Osteoblast (primary cell): Measurements from ENCODE around the gene SIL1. TPM values are rescaled to one million over a fixed set of nuclear protein-coding genes. Genes with fewer than 3 reads are reported as not detected.
"Not testable (repeated sequence)": the region's sequence is repeated elsewhere in the genome, so short reads cannot be mapped to it uniquely, and the experiment has no call there.

ENCODE experiments used
- DNase-seq: peaks from one replicate; pipeline ENCODE4 v3.0.0; 2011; ENCODE audit warnings: low spot score, mixed read lengths; ENCODE audit not compliant: insufficient read length; ENCODE audit errors: missing footprints
- H2AFZ ChIP-seq: 2 replicates; pipeline ENCODE4 v1.6.0; 2011; ENCODE audit warnings: mild to moderate bottlenecking, low read length
- H3K27ac ChIP-seq: 2 replicates; pipeline ENCODE4 v1.5.1; 2011; ENCODE audit warnings: mild to moderate bottlenecking, low read depth, low read length, moderate library complexity
- H3K27me3 ChIP-seq: 2 replicates; pipeline ENCODE4 v1.6.0; 2012; ENCODE audit warnings: mild to moderate bottlenecking, control low read depth, inconsistent platforms, low read length, moderate library complexity; ENCODE audit not compliant: insufficient read depth
- H3K36me3 ChIP-seq: 2 replicates; pipeline ENCODE4 v1.5.1; 2011; ENCODE audit warnings: mild to moderate bottlenecking, low read length, control low read depth, moderate library complexity; ENCODE audit not compliant: insufficient read depth
- H3K4me1 ChIP-seq: 2 replicates; pipeline ENCODE4 v1.5.1; 2011; ENCODE audit warnings: mild to moderate bottlenecking, low read length, control low read depth, moderate library complexity; ENCODE audit not compliant: insufficient read depth
- H3K4me2 ChIP-seq: 2 replicates; pipeline ENCODE4 v1.6.0; 2011; ENCODE audit warnings: mild to moderate bottlenecking, low read length; ENCODE audit not compliant: insufficient read depth
- H3K4me3 ChIP-seq: fragments of 200-600 bp; sonication (generic); 3 replicates; pipeline ENCODE4 v1.5.1; 2012; ENCODE audit warnings: mild to moderate bottlenecking, low read length, inconsistent platforms; ENCODE audit not compliant: insufficient read depth
- H3K79me2 ChIP-seq: 2 replicates; pipeline ENCODE4 v1.6.0; 2012; ENCODE audit warnings: mild to moderate bottlenecking, low read length, control low read depth, inconsistent platforms; ENCODE audit not compliant: insufficient read depth
- H3K9me3 ChIP-seq: 2 replicates; pipeline ENCODE4 v1.5.1; 2011; ENCODE audit warnings: low read depth, low read length, control low read depth
- H4K20me1 ChIP-seq: 2 replicates; pipeline ENCODE4 v1.6.0; 2012; ENCODE audit warnings: mild to moderate bottlenecking, low read length, control low read depth; ENCODE audit not compliant: insufficient read depth
- CTCF ChIP-seq: IDR thresholded peaks from 2 replicates; pipeline ENCODE4 v1.5.1; 2011; ENCODE audit warnings: mild to moderate bottlenecking, low read depth, low read length, moderate library complexity; ENCODE audit errors: extremely low read depth
- total RNA-seq: library from RNA; depleted of rRNA; stranded (reverse); fragments of >200 nt; gene quantifications from 2 replicates; pipeline ENCODE4 v1.2.3, GENCODE V29; 2012

Gene SIL1
- total RNA-seq, 1 donor, result 65.1 TPM

GRCh38 chr5:139178935-139179334 lies 19.2 kb downstream of the SIL1 start:
- Histone ChIP-seq H3K79me2 (peaks cover 77% of the 10 kb centered on the region), H3K4me1 (peaks cover 12% of the 10 kb centered on the region), H3K27ac (no peak overlapping the region), H3K36me3 (no peaks in the 10 kb centered on the region), H3K4me3 (no peak overlapping the region), H2AFZ (no peak overlapping the region), H3K27me3 (no peaks in the 10 kb centered on the region), H3K9me3 (no peaks in the 10 kb centered on the region), H3K4me2 (no peak overlapping the region), H4K20me1 (peaks cover 49% of the 10 kb centered on the region)
- no peak for DNase-seq
- TF ChIP-seq CTCF, result no peak

GRCh38 chr5:139178589-139178917 lies 19.6 kb downstream of the SIL1 start:
- DNase-seq, result no peak
- TF ChIP-seq CTCF, result no peak
- H3K4me2 ChIP-seq, result no peak overlapping the region
- no peaks in the 10 kb centered on the region for H3K9me3 ChIP-seq
- H3K4me1 ChIP-seq, result peaks cover 12% of the 10 kb centered on the region
- H4K20me1 ChIP-seq, result peaks cover 48% of the 10 kb centered on the region
- H3K4me3 ChIP-seq, result no peak overlapping the region
- peaks cover 73% of the 10 kb centered on the region for H3K79me2 ChIP-seq
- H2AFZ ChIP-seq, result no peak overlapping the region
- H3K27ac ChIP-seq, result no peak overlapping the region
- no peaks in the 10 kb centered on the region for H3K27me3 ChIP-seq
- no peaks in the 10 kb centered on the region for H3K36me3 ChIP-seq

GRCh38 chr5:139177809-139178588 lies 20.2 kb downstream of the SIL1 start:
- H3K4me1 ChIP-seq, result peaks cover 12% of the 10 kb centered on the region

GRCh38 chr5:139177281-139177680 lies 20.9 kb downstream of the SIL1 start:
- H3K27ac ChIP-seq, H3K9me3 ChIP-seq, H3K4me3 ChIP-seq, H3K27me3 ChIP-seq, H3K4me2 ChIP-seq, DNase-seq, H3K36me3 ChIP-seq, H2AFZ ChIP-seq: not testable (repeated sequence)
- peaks cover 41% of the 10 kb centered on the region for H4K20me1 ChIP-seq
- peaks cover 12% of the 10 kb centered on the region for H3K4me1 ChIP-seq
- peaks cover 72% of the 10 kb centered on the region for H3K79me2 ChIP-seq

More at GRCh38 chr5:139177809-139178588, 20.2 kb downstream of the SIL1 start:
- Histone ChIP-seq H3K79me2 (peaks cover 69% of the 10 kb centered on the region), H3K4me2 (no peak overlapping the region), H3K27ac (no peak overlapping the region), H3K4me3 (no peak overlapping the region), H2AFZ (no peak overlapping the region), H3K27me3 (no peaks in the 10 kb centered on the region), H4K20me1 (peaks cover 46% of the 10 kb centered on the region), H3K36me3 (no peaks in the 10 kb centered on the region), H3K9me3 (no peaks in the 10 kb centered on the region)
- no peak for DNase-seq
- TF ChIP-seq CTCF, result no peak

GRCh38 chr5:139174382-139174781 lies 23.8 kb downstream of the SIL1 start:
- peaks cover 16% of the 10 kb centered on the region for H4K20me1 ChIP-seq
- not testable (repeated sequence) for H3K4me2 ChIP-seq, H3K27me3 ChIP-seq, H3K4me1 ChIP-seq, H3K27ac ChIP-seq, DNase-seq, H3K36me3 ChIP-seq, H2AFZ ChIP-seq, H3K9me3 ChIP-seq, H3K4me3 ChIP-seq
- peaks cover 52% of the 10 kb centered on the region for H3K79me2 ChIP-seq
